Endodermal cell (in vitro differentiated cells): ENCODE measurements around the gene HTRA1. TPM values are rescaled to one million over a fixed set of nuclear protein-coding genes. Genes with fewer than 3 reads are reported as not detected.

Experiments used
- DNase-seq: peaks from one replicate; pipeline ENCODE4 v3.0.0-alpha.2; 2017
- H3K27ac ChIP-seq: 2 replicates; pipeline ENCODE4 v1.5.1; 2013; ENCODE audit warnings: mild to moderate bottlenecking, low read depth, low read length, moderate library complexity
- H3K27me3 ChIP-seq: 2 replicates; pipeline ENCODE4 v1.6.1; 2013; ENCODE audit warnings: mild to moderate bottlenecking, low read length, moderate library complexity; ENCODE audit not compliant: insufficient read depth, control insufficient read depth, poor library complexity, severe bottlenecking
- H3K36me3 ChIP-seq: 2 replicates; pipeline ENCODE4 v1.7.0; 2013; ENCODE audit warnings: mild to moderate bottlenecking, low read length, moderate library complexity; ENCODE audit not compliant: control insufficient read depth, insufficient read depth
- H3K4me1 ChIP-seq: one replicate; pipeline ENCODE4 v1.7.0; 2013; ENCODE audit warnings: low read length; ENCODE audit not compliant: control insufficient read depth, insufficient read depth
- H3K4me3 ChIP-seq: 2 replicates; pipeline ENCODE4 v1.5.1; 2013; ENCODE audit warnings: mild to moderate bottlenecking, low read length, moderate library complexity
- H3K9ac ChIP-seq: 2 replicates; pipeline ENCODE4 v1.6.1; 2013; ENCODE audit warnings: mild to moderate bottlenecking, low read length, moderate library complexity; ENCODE audit not compliant: poor library complexity, severe bottlenecking; ENCODE audit errors: extremely low read depth
- H3K9me3 ChIP-seq: 2 replicates; pipeline ENCODE4 v1.6.1; 2013; ENCODE audit warnings: mild to moderate bottlenecking, low read length, moderate library complexity; ENCODE audit not compliant: control insufficient read depth
- H3K27ac Mint-ChIP-seq: 2 replicates; pipeline ENCODE4 v1.8.0; 2020; ENCODE audit warnings: mixed read lengths
- H3K27me3 Mint-ChIP-seq: 2 replicates; pipeline ENCODE4 v1.8.0; 2021; ENCODE audit warnings: mild to moderate bottlenecking, mixed read lengths; ENCODE audit not compliant: insufficient read depth
- H3K36me3 Mint-ChIP-seq: 2 replicates; pipeline ENCODE4 v1.8.0; 2020; ENCODE audit warnings: low read depth, mixed read lengths
- H3K4me1 Mint-ChIP-seq: 2 replicates; pipeline ENCODE4 v1.8.0; 2020; ENCODE audit warnings: mixed read lengths
- H3K4me3 Mint-ChIP-seq: 2 replicates; pipeline ENCODE4 v1.8.0; 2020; ENCODE audit warnings: mild to moderate bottlenecking, moderate library complexity, mixed read lengths
- H3K9me3 Mint-ChIP-seq: 2 replicates; pipeline ENCODE4 v1.8.0; 2020; ENCODE audit warnings: mild to moderate bottlenecking, mixed read lengths
- WGBS, 2 experiments: methylation state at CpG; one replicate each; pipeline versions ENCODE4 v1.1.5 to v1.1.7; 2013; ENCODE audit warnings: missing lambda C conversion rate in 2 of 2, mixed read lengths in 1 of 2; ENCODE audit not compliant: insufficient coverage in 1 of 2, insufficient read length in 1 of 2; 5-methylcytosine and 5-hydroxymethylcytosine counted together
- total RNA-seq, 2 donors: library from RNA; stranded (reverse); fragmentation: NEBNext Ultra II Directional in 1 of 2; extraction: Animal tissue kit (Norgen Biotek cat#: 25700) in 1 of 2; gene quantifications; 2 replicates in 1 of 2; 3 replicates in 1 of 2; pipeline ENCODE4 v1.2.1, GENCODE V29; 2021
- TF ChIP-seq, protein P1 (sequence below): fragments of 200-600 bp; sonication (generic); conservative IDR thresholded peaks from 2 replicates; pipeline ENCODE4 v1.5.0; 2021; ENCODE audit warnings: antibody characterized with exemption, mild to moderate bottlenecking

Gene HTRA1
- total RNA-seq, 2 donors from 2014 or later, result 1.7 to 3.1 TPM

GRCh38 chr10:122493761-122494160 is 32.4 kb downstream of the HTRA1 start:
- Mint-ChIP-seq H3K4me1 (peaks cover 16% of the 10 kb centered on the region), H3K27me3 (peaks cover 38% of the 10 kb centered on the region), H3K9me3 (no peaks in the 10 kb centered on the region), H3K4me3 (no peak overlapping the region), H3K27ac (no peak overlapping the region), H3K36me3 (no peaks in the 10 kb centered on the region)
- TF ChIP-seq, protein P1, sequence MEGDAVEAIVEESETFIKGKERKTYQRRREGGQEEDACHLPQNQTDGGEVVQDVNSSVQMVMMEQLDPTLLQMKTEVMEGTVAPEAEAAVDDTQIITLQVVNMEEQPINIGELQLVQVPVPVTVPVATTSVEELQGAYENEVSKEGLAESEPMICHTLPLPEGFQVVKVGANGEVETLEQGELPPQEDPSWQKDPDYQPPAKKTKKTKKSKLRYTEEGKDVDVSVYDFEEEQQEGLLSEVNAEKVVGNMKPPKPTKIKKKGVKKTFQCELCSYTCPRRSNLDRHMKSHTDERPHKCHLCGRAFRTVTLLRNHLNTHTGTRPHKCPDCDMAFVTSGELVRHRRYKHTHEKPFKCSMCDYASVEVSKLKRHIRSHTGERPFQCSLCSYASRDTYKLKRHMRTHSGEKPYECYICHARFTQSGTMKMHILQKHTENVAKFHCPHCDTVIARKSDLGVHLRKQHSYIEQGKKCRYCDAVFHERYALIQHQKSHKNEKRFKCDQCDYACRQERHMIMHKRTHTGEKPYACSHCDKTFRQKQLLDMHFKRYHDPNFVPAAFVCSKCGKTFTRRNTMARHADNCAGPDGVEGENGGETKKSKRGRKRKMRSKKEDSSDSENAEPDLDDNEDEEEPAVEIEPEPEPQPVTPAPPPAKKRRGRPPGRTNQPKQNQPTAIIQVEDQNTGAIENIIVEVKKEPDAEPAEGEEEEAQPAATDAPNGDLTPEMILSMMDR, result no peak
- 86 to 95% methylated on average over 3 to 4 of the region's 4 CpGs for WGBS, 2 experiments
- no peak for DNase-seq
- peaks cover 3% of the 10 kb centered on the region for H3K4me1 ChIP-seq
- peaks cover 18% of the 10 kb centered on the region for H3K27me3 ChIP-seq
- no peak overlapping the region for H3K9ac ChIP-seq
- H3K9me3 ChIP-seq, result no peaks in the 10 kb centered on the region
- H3K4me3 ChIP-seq, result no peak overlapping the region
- no peaks in the 10 kb centered on the region for H3K36me3 ChIP-seq
- no peak overlapping the region for H3K27ac ChIP-seq

GRCh38 chr10:122494173-122494820 is 32.9 kb downstream of the HTRA1 start:
- Histone ChIP-seq H3K27ac (no peak overlapping the region), H3K4me3 (no peak overlapping the region), H3K9me3 (no peaks in the 10 kb centered on the region), H3K27me3 (peaks cover 18% of the 10 kb centered on the region), H3K36me3 (no peaks in the 10 kb centered on the region), H3K4me1 (peaks cover 3% of the 10 kb centered on the region), H3K9ac (no peak overlapping the region)
- no peak overlapping the region for H3K27ac Mint-ChIP-seq
- H3K27me3 Mint-ChIP-seq, result peaks cover 33% of the 10 kb centered on the region
- TF ChIP-seq, protein P1, result no peak
- no peak for DNase-seq
- H3K4me1 Mint-ChIP-seq, result peaks cover 16% of the 10 kb centered on the region
- no peak overlapping the region for H3K4me3 Mint-ChIP-seq
- H3K36me3 Mint-ChIP-seq, result no peaks in the 10 kb centered on the region
- H3K9me3 Mint-ChIP-seq, result no peaks in the 10 kb centered on the region
- 92 to 96% methylated on average over 10 to 20 of the region's 20 CpGs for WGBS, 2 experiments

- no peak overlapping the region for H3K9ac ChIP-seq
- H3K4me3 ChIP-seq, result no peak overlapping the region
- no peaks in the 10 kb centered on the region for H3K36me3 ChIP-seq
- 87 to 96% methylated on average over 10 to 14 of the region's 14 CpGs for WGBS, 2 experiments
- Mint-ChIP-seq H3K4me1 (peaks cover 16% of the 10 kb centered on the region), H3K9me3 (no peaks in the 10 kb centered on the region), H3K27ac (no peak overlapping the region), H3K27me3 (peaks cover 30% of the 10 kb centered on the region), H3K4me3 (no peak overlapping the region), H3K36me3 (no peaks in the 10 kb centered on the region)
- H3K9me3 ChIP-seq, result no peaks in the 10 kb centered on the region
- H3K27me3 ChIP-seq, result peaks cover 18% of the 10 kb centered on the region
- H3K27ac ChIP-seq, result no peak overlapping the region
- no peak for DNase-seq
- TF ChIP-seq, protein P1, result no peak
- H3K4me1 ChIP-seq, result peaks cover 3% of the 10 kb centered on the region
Measured at GRCh38 chr10:122494833-122495232, 33.5 kb downstream of the HTRA1 start.
